HepG2 (cell line): ENCODE data around the gene ADARB2. TPM values are rescaled to one million over a fixed set of nuclear protein-coding genes. Genes with fewer than 3 reads are reported as not detected.

ENCODE experiments used
- ATAC-seq: fragments of 200-7000 bp; cut with Tn5 transposase; 3 replicates; pipeline ENCODE4 v1.9.1; 2020; ENCODE audit warnings: mild to moderate bottlenecking, moderate library complexity
- BruUV-seq: library from RNA; stranded (reverse); fragments of 400-500 nt; replicated peaks from 2 replicates; lab custom pipeline; 2021; lab: Mats Ljungman, UMichigan
- CTCF ChIA-PET: fragments of 300-600 bp; formaldehyde crosslinking; extraction: SDS; loops from one replicate; lab custom pipeline; 2021; ENCODE audit warnings: low total read pairs, inconsistent platforms, low intra/inter-chr PET ratio; lab: Yijun Ruan, JAX
- POLR2A ChIA-PET: fragments of 350-600 bp; sonication (Branson Sonifier 250); formaldehyde crosslinking; loops from one replicate; lab custom pipeline; 2020; ENCODE audit warnings: antibody characterized with exemption, inconsistent platforms; lab: Yijun Ruan, JAX
- DNase-seq: peaks from one replicate; pipeline ENCODE4 v3.0.0-alpha.2; 2015; ENCODE audit warnings: low spot score
- FAIRE-seq: peaks from 3 replicates; lab custom pipeline; 2011; peaks lifted over from hg19 to GRCh38; lab: Jason Lieb, UNC
- H2AFZ ChIP-seq: one replicate; pipeline ENCODE4 v1.6.1; 2011; ENCODE audit warnings: low read length, inconsistent platforms
- H3K27ac ChIP-seq: fragments of 300-600 bp; 3 replicates; pipeline ENCODE4 v1.8.0; 2011; ENCODE audit warnings: mixed run types, mild to moderate bottlenecking, mixed read lengths, low read length, inconsistent platforms; ENCODE audit not compliant: insufficient read depth; ENCODE audit errors: extremely low read length
- H3K27me3 ChIP-seq, 2 experiments: fragments of 200-600 bp in 1 of 2; 2 replicates in 1 of 2; 3 replicates in 1 of 2; pipeline versions ENCODE4 v1.6.0 to v1.8.0; 2011; ENCODE audit warnings: low read length in 2 of 2, mild to moderate bottlenecking in 2 of 2, moderate library complexity in 2 of 2, inconsistent platforms in 1 of 2; ENCODE audit not compliant: insufficient read depth in 2 of 2, control insufficient read depth in 1 of 2
- H3K36me3 ChIP-seq, 2 experiments: fragments of 200-600 bp in 1 of 2; replicated peaks in 1 of 2; 2 replicates in 1 of 2; 3 replicates in 1 of 2; pipeline versions ENCODE4 v1.5.1 to v1.8.0; 2011; ENCODE audit warnings: low read length in 2 of 2, inconsistent platforms in 1 of 2; ENCODE audit not compliant: insufficient read depth in 2 of 2, control insufficient read depth in 1 of 2
- H3K4me1 ChIP-seq: 2 replicates; pipeline ENCODE4 v1.5.1; 2012; ENCODE audit warnings: low read length, inconsistent platforms; ENCODE audit not compliant: insufficient read depth
- H3K4me2 ChIP-seq: 2 replicates; pipeline ENCODE4 v1.6.0; 2011; ENCODE audit warnings: low read depth, low read length, inconsistent platforms
- H3K4me3 ChIP-seq, 3 experiments: fragments of 200-600 bp in 1 of 3; sonication (generic), shearing (Covaris generic) in 1 of 3; replicated peaks in 1 of 3; 2 replicates each; pipeline ENCODE4 v1.5.1; 2011 to 2016; ENCODE audit warnings: low read length in 3 of 3, inconsistent platforms in 2 of 3, low read depth in 2 of 3, mild to moderate bottlenecking in 2 of 3, control low read depth in 1 of 3, mixed read lengths in 1 of 3; ENCODE audit not compliant: insufficient read depth in 1 of 3
- H3K79me2 ChIP-seq: one replicate; pipeline ENCODE4 v1.6.1; 2011; ENCODE audit warnings: low read length, inconsistent platforms; ENCODE audit not compliant: insufficient read depth
- H3K9ac ChIP-seq: 2 replicates; pipeline ENCODE4 v1.6.0; 2011; ENCODE audit warnings: mild to moderate bottlenecking, low read depth, low read length, inconsistent platforms; ENCODE audit not compliant: insufficient read depth
- H3K9me3 ChIP-seq: 2 replicates; pipeline ENCODE4 v1.5.1; 2012; ENCODE audit warnings: mild to moderate bottlenecking, low read length
- H4K20me1 ChIP-seq: 2 replicates; pipeline ENCODE4 v1.6.0; 2011; ENCODE audit warnings: inconsistent platforms, mild to moderate bottlenecking, low read length, moderate library complexity; ENCODE audit not compliant: insufficient read depth
- BORCS8-MEF2B ChIP-seq: sonication (generic); formaldehyde crosslinking; IDR thresholded peaks from 2 replicates; pipeline ENCODE4 v1.8.0; 2022; ENCODE audit warnings: mild to moderate bottlenecking, missing genetic modification reagents
- ZSCAN20 ChIP-seq: sonication (generic); formaldehyde crosslinking; IDR thresholded peaks from 2 replicates; pipeline ENCODE4 v1.4.0; 2020; ENCODE audit warnings: missing genetic modification reagents, mild to moderate bottlenecking, borderline replicate concordance
- WGBS: methylation state at CpG from one replicate; pipeline ENCODE4 v1.1.6; 2017; ENCODE audit warnings: low lambda C conversion rate; 5-methylcytosine and 5-hydroxymethylcytosine counted together
- in situ Hi-C: cut with HindIII; loops from 2 replicates; pipeline ENCODE4 v1.10.0; 2017; ENCODE audit warnings: low pct_unique_long_range_greater_than_20kb; ENCODE audit not compliant: extremely low pct_ligation_motif_present
- intact Hi-C: fragments of 100-400 bp; cut with micrococcal nuclease; formaldehyde crosslinking; loops from one replicate; pipeline ENCODE4 v1.10.0; 2022; ENCODE audit not compliant: unreplicated experiment
- polyA plus RNA-seq, 8 experiments: library from polyadenylated mRNA; depleted of rRNA in 3 of 8; stranded (reverse) in 7 of 8; unstranded in 1 of 8; fragments of >200 nt; fragmentation: Illumina TruSeq in 4 of 8; extraction: Trizol in 4 of 8; gene quantifications; 2 replicates each; pipeline versions ENCODE4 v1.2.1 to v1.2.3, GENCODE V29; 2011 to 2016; ENCODE audit warnings: low read depth in 4 of 8, missing spikeins in 1 of 8, mixed read lengths in 1 of 8; ENCODE audit not compliant: insufficient read depth in 1 of 8
- total RNA-seq, 5 experiments: library from RNA; depleted of rRNA; stranded (reverse); fragments of >200 nt; fragmentation: Illumina TruSeq; extraction: Trizol; gene quantifications; 2 replicates each; pipeline ENCODE4 v1.2.3, GENCODE V29; 2016; ENCODE audit warnings: low read depth in 1 of 5
- TF ChIP-seq, protein P1 (sequence below): sonication (generic); formaldehyde crosslinking; IDR thresholded peaks from 2 replicates; pipeline ENCODE4 v1.5.0; 2020; ENCODE audit warnings: mild to moderate bottlenecking, missing genetic modification reagents, moderate library complexity

Gene ADARB2
- total and polyA plus RNA-seq, 2 of the 13 experiments (the other 11 are each of a cell fraction or from before 2014, with no cell fraction given), result not detected

DNA sequence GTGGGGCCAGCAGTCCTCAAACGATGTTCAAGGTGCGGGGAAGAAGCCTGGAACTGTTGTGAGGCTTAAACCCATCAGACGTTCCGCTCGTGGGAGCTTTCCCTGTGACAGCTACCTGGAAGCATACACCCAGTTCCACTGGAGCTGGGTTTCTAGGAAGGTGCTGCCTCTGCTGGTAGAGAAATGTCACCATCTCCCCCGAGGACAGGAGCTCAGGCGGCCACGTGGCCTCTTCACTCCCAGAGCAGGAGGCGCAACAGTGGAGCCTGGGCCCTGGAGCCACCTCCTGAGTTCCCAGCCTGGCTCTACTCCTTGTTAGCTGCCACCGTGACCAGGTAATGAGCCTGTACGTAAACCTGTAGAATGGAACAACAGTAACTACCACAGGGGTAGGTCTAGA lies 156.1 kb downstream of the ADARB2 start:
- no peak overlapping the region for H3K27ac ChIP-seq
- H3K9ac ChIP-seq, result no peak overlapping the region
- H3K36me3 ChIP-seq, result no peaks in the 10 kb centered on the region
- ATAC-seq (peak; percentile 74), DNase-seq (no peak), FAIRE-seq (no peak)
- intact Hi-C loops, result no loop called here
- BruUV-seq, result no TSS peak
- H3K4me3 ChIP-seq, result no peak overlapping the region
- no peak overlapping the region for H2AFZ ChIP-seq
- H3K79me2 ChIP-seq, result no peaks in the 10 kb centered on the region
- no peak overlapping the region for H3K4me2 ChIP-seq
- CTCF ChIA-PET, result no interaction called here
- in situ Hi-C loops, result no loop called here
- no peaks in the 10 kb centered on the region for H3K4me1 ChIP-seq
- H3K27me3 ChIP-seq, result peaks cover 2 to 39% of the 10 kb centered on the region in 2 experiments
- H4K20me1 ChIP-seq, result no peaks in the 10 kb centered on the region
- TF ChIP-seq, protein P1, sequence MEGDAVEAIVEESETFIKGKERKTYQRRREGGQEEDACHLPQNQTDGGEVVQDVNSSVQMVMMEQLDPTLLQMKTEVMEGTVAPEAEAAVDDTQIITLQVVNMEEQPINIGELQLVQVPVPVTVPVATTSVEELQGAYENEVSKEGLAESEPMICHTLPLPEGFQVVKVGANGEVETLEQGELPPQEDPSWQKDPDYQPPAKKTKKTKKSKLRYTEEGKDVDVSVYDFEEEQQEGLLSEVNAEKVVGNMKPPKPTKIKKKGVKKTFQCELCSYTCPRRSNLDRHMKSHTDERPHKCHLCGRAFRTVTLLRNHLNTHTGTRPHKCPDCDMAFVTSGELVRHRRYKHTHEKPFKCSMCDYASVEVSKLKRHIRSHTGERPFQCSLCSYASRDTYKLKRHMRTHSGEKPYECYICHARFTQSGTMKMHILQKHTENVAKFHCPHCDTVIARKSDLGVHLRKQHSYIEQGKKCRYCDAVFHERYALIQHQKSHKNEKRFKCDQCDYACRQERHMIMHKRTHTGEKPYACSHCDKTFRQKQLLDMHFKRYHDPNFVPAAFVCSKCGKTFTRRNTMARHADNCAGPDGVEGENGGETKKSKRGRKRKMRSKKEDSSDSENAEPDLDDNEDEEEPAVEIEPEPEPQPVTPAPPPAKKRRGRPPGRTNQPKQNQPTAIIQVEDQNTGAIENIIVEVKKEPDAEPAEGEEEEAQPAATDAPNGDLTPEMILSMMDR (CRISPR knock-in tag), result 0 out of 2 replicates have a peak, but pooled peaks have one; percentile 10
- no peak for TF ChIP-seq BORCS8-MEF2B (CRISPR knock-in tag)
- TF ChIP-seq, all 625 proteins: peak for 1
- WGBS, result 0% methylated on average over 2 of the region's 11 CpGs
- H3K9me3 ChIP-seq, result no peaks in the 10 kb centered on the region
- POLR2A ChIA-PET, result no interaction called here

DNA sequence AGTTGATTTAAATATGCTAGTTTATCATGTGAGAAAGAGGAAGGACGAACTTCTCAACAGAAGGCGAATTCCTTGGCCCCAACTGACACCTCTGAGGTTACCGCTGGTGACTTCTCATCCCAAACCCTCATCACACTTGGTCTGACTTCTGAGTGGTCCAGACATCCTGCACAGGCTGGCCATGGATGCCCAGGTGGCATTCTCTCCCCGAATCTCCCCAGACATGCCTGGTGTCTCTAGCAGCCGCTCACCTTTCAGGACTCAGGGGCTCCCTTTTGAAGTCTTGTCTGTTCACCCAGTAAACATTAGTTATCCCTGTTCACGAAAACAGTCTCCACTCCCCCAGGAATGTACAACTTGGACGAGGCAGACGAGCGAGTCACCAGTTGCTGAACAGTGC lies 157.7 kb downstream of the ADARB2 start:
- Histone ChIP-seq H3K27me3 (peaks cover 2 to 34% of the 10 kb centered on the region in 2 experiments; a peak in 4 of 5 replicates), H3K36me3 (no peaks in the 10 kb centered on the region), H3K9me3 (no peaks in the 10 kb centered on the region), H3K4me3 (no peak overlapping the region), H3K4me1 (no peaks in the 10 kb centered on the region), H3K9ac (no peak overlapping the region), H2AFZ (no peak overlapping the region), H3K4me2 (no peak overlapping the region), H3K27ac (no peak overlapping the region), H4K20me1 (no peaks in the 10 kb centered on the region), H3K79me2 (no peaks in the 10 kb centered on the region)
- WGBS, result under 1% methylated on average over 9 of the region's 9 CpGs
- BruUV-seq, result no TSS peak
- FAIRE-seq (no peak), ATAC-seq (no peak), DNase-seq (no peak)
- TF ChIP-seq ZSCAN20 (CRISPR knock-in tag), result no peak
- ChIA-PET POLR2A (no interaction called here), CTCF (no interaction called here)
- in situ Hi-C loops (no loop called here), intact Hi-C loops (no loop called here)
